NCI-H774 (cell line): ENCODE data around the gene FBXO10.
A peak's percentile ranks its signal among the peaks of the same experiment; 100 is the strongest.
"Not testable (repeated sequence)": the region's sequence is repeated elsewhere in the genome, so short reads cannot be mapped to it uniquely, and the experiment has no call there.

ENCODE experiments used
- DNase-seq: peaks from one replicate; lab custom pipeline; 2025; lab: John Stamatoyannopoulos, UW

FBXO10 gene

DNA sequence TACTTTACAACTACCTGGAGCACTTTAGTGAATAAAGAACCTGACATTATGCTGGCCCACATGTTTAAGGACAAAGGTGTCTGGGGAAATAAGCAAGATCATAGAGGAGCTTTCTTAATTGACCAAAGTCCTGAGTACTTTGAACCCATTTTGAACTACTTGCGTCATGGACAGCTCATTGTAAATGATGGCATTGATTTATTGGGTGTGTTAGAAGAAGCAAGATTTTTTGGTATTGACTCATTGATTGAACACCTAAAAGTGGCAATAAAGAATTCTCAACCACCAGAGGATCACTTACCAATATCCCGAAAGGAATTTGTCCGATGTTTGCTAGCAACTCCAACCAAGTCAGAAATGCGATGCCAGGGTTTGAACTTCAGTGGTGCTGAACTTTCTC, 98.7 kb downstream of the FBXO10 start:
- DNase-seq = not testable (repeated sequence)

DNA sequence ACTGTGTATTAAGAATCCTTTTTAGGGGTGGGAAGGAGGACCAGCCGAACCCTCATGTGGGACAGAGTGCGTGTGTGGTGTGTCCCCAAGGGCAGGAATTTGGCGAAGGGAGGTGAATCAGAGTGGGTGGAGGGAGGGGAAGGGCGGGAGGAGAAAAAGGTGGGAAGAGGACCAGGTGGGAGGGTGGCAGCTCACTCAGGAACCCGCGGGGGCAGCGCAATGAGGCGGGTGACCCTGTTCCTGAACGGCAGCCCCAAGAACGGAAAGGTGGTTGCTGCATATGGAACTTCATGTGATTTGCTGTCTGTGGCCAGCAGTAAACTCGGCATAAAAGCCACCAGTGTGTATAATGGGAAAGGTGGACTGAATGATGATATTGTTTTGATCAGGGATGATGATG, 99.2 kb downstream of the FBXO10 start:
- no peak for DNase-seq

DNA sequence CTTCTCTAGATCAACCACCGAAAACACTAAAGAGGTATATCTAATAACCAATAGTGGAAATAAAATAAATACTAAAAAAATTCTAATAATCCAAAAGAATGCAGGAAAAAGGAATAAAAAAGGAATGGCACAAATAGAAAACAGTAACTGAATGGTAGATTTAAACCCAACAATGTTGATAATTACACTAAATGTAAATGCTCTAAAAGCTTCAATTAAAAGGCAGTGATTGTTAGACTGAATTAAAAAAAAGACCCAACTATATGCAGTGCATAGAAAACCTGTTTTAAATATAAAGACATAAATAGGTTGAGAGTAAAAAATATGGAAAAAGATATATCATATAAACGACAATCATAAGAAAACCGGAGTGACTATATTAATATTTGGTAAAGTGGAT, 101.7 kb downstream of the FBXO10 start:
- DNase-seq = no peak

- DNase-seq = not testable (repeated sequence)
These were observed 102.2 kb downstream of the FBXO10 start for GRCh38 chr9:37473982-37474381.

- DNase-seq = no peak
These were observed 104.1 kb downstream of the FBXO10 start for GRCh38 chr9:37471942-37472684.

- DNase-seq = no peak
These were observed 107.6 kb downstream of the FBXO10 start for GRCh38 chr9:37468620-37469019.

GRCh38 chr9:37467530-37467929, 108.7 kb downstream of the FBXO10 start:
- not testable (repeated sequence) for DNase-seq

GRCh38 chr9:37466037-37466709, 110.0 kb downstream of the FBXO10 start:
- DNase-seq = peak; percentile 5

GRCh38 chr9:37465249-37466036, 110.7 kb downstream of the FBXO10 start, which contains the start of gene ZBTB5:
Gene ZBTB5 (minus strand): TSS chr9:37465450. CDS start chr9:37442551, 22,899 bp downstream.
- peak; percentile 99 for DNase-seq

DNA sequence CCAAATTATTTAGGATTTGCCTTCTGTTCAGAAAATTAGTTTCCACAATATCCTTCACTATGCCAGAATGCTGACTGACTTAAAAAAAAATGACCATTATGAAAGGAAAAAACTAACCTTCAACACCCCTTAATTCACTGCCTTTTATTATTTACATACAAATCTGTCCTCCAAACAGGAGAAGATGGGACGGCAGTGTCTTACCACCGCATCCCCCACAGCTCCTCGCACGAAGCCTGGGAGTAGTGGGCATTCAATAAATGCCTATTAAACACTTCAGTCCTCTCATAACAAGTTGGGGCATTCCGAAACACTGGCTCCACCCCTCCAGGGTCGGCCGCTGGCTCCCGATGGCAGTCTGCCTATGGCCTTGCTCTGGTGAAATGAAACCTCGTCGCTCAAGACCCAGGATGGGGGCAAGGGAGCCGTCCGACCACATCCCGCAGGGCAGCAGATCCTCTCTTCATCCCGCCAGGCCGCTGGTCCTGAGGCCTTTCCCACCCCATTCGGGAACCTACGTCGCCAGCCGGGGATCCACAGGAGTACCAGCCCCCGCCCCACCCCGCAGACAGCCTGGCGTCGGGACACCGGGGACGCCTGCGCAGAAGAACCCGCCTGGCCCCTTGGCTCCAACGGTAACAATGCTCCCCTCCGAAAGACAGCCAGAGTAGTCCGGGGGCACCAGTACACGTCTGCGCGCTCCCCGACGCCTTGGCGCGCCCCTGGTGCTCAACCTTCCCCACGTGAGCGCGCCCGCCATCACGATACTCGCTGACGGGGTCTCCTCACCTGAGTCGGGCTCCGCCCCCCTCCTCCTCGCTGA, 111.5 kb downstream of the FBXO10 start:
- no peak for DNase-seq

- DNase-seq = no peak
These were observed 112.2 kb downstream of the FBXO10 start for GRCh38 chr9:37464006-37464405.
